CD4-positive, CD25-positive, alpha-beta regulatory T cell (primary cell): ENCODE data around the gene SRPK2. TPM values are rescaled to one million over a fixed set of nuclear protein-coding genes. Genes with fewer than 3 reads are reported as not detected.
"Not testable (repeated sequence)": the region's sequence is repeated elsewhere in the genome, so short reads cannot be mapped to it uniquely, and the experiment has no call there.

ENCODE experiments used
- ATAC-seq, 2 donors: fragments of 150-1000 bp; cut with Tn5 transposase; one replicate each; pipeline ENCODE4 v1.10.0; 2021; ENCODE audit warnings: low read depth in 2 of 2, moderate number of reproducible peaks in 2 of 2, moderate library complexity in 1 of 2
- DNase-seq, 3 donors: peaks; one replicate each; pipeline versions ENCODE4 v3.0.0 to v3.0.0-alpha.2; 2012 to 2022; ENCODE audit warnings: mixed read lengths in 1 of 3
- H3K27ac ChIP-seq: one replicate; pipeline ENCODE4 v1.7.0; 2013; ENCODE audit warnings: mild to moderate bottlenecking, low read length; ENCODE audit not compliant: insufficient read depth, poor library complexity, severe bottlenecking
- H3K27me3 ChIP-seq: one replicate; pipeline ENCODE4 v1.7.0; 2013; ENCODE audit warnings: low read length; ENCODE audit not compliant: control insufficient read depth, insufficient read depth
- H3K36me3 ChIP-seq: one replicate; pipeline ENCODE4 v1.7.0; 2013; ENCODE audit warnings: mild to moderate bottlenecking, low read length, moderate library complexity; ENCODE audit not compliant: control insufficient read depth, insufficient read depth
- H3K4me1 ChIP-seq: 2 replicates; pipeline ENCODE4 v1.7.0; 2013; ENCODE audit warnings: mild to moderate bottlenecking, low read length; ENCODE audit not compliant: insufficient read depth, control insufficient read depth, poor library complexity, severe bottlenecking
- H3K4me3 ChIP-seq: one replicate; pipeline ENCODE4 v1.7.0; 2013; ENCODE audit warnings: low read depth, mild to moderate bottlenecking, low read length, moderate library complexity
- H3K9me3 ChIP-seq, 2 experiments: 1 replicate in 1 of 2; 2 replicates in 1 of 2; pipeline ENCODE4 v1.7.0; 2013; ENCODE audit warnings: low read length in 2 of 2, mild to moderate bottlenecking in 1 of 2, moderate library complexity in 1 of 2; ENCODE audit not compliant: control insufficient read depth in 2 of 2
- H3K27ac Mint-ChIP-seq, 3 donors: one replicate each; pipeline ENCODE4 v1.8.0; 2020 to 2022; ENCODE audit warnings: mild to moderate bottlenecking in 3 of 3, mixed read lengths in 3 of 3, moderate library complexity in 2 of 3
- H3K27me3 Mint-ChIP-seq: one replicate; pipeline ENCODE4 v1.8.0; 2022; ENCODE audit warnings: mild to moderate bottlenecking, mixed read lengths
- H3K36me3 Mint-ChIP-seq: one replicate; pipeline ENCODE4 v1.8.0; 2020; ENCODE audit warnings: mixed read lengths
- H3K4me1 Mint-ChIP-seq, 4 donors: one replicate each; pipeline ENCODE4 v1.8.0; 2020 to 2022; ENCODE audit warnings: mixed read lengths in 4 of 4, mild to moderate bottlenecking in 1 of 4
- H3K4me3 Mint-ChIP-seq, 4 donors: one replicate each; pipeline ENCODE4 v1.8.0; 2020 to 2022; ENCODE audit warnings: mild to moderate bottlenecking in 4 of 4, mixed read lengths in 4 of 4, moderate library complexity in 3 of 4
- H3K9me3 Mint-ChIP-seq, 7 donors: one replicate each; pipeline ENCODE4 v1.8.0; 2020 to 2022; ENCODE audit warnings: mixed read lengths in 7 of 7, mild to moderate bottlenecking in 3 of 7, moderate library complexity in 2 of 7
- polyA plus RNA-seq, 4 donors: library from polyadenylated mRNA; unstranded; fragments of 300-500 nt; fragmentation: Illumina TruSeq; gene quantifications; one replicate each; pipeline ENCODE4 v1.2.3, GENCODE V29; 2021
- total RNA-seq: library from RNA; stranded (reverse); gene quantifications from one replicate; pipeline ENCODE4 v1.2.3, GENCODE V29; 2022

The SRPK2 gene
- total RNA-seq (77.2 TPM), polyA plus RNA-seq (10 to 100 TPM; 50.3 to 72.7 (median 59.8) TPM)

- peaks cover 5% of the 10 kb centered on the region for H3K27me3 Mint-ChIP-seq
- Histone ChIP-seq H3K4me1 (peaks cover 20% of the 10 kb centered on the region), H3K4me3 (peak within 1 kb of the TSS; percentile 87), H3K9me3 (no peaks in the 10 kb centered on the region), H3K36me3 (no peaks in the 10 kb centered on the region), H3K27me3 (no peaks in the 10 kb centered on the region), H3K27ac (peak within 1 kb of the TSS; percentile 50)
- H3K4me1 Mint-ChIP-seq: peaks cover 14 to 52% (median 39%) of the 10 kb centered on the region in 4 donors
- peaks cover 0 to 2% (median 0%) of the 10 kb centered on the region in 7 donors for H3K9me3 Mint-ChIP-seq
- peaks cover 6% of the 10 kb centered on the region for H3K36me3 Mint-ChIP-seq
- ATAC-seq: peak; percentile 72 to 79
- peak within 1 kb of the TSS; percentile 96 to 99 (median 98) for H3K4me3 Mint-ChIP-seq
- H3K27ac Mint-ChIP-seq: peak within 1 kb of the TSS; percentile 87 to 96 (median 95)
- DNase-seq: peak; percentile 71 to 84 (median 73)
Observed at GRCh38 chr7:105388356-105389087, at the start of gene SRPK2. SRPK2 (minus strand) TSS chr7:105388921.

- no peak overlapping the region for H3K4me3 ChIP-seq
- H3K27ac Mint-ChIP-seq: no peak overlapping the region
- H3K9me3 ChIP-seq: no peaks in the 10 kb centered on the region
- peaks cover 4 to 25% (median 6%) of the 10 kb centered on the region in 4 donors for H3K4me1 Mint-ChIP-seq
- peaks cover 0 to 1% (median 0%) of the 10 kb centered on the region in 7 donors for H3K9me3 Mint-ChIP-seq
- peak overlapping the region in 1 of 4 donors; percentile 1 for H3K4me3 Mint-ChIP-seq
- no peak overlapping the region for H3K27ac ChIP-seq
- DNase-seq: no peak
- ATAC-seq: no peak
- H3K36me3 Mint-ChIP-seq: no peaks in the 10 kb centered on the region
- no peaks in the 10 kb centered on the region for H3K4me1 ChIP-seq
- H3K27me3 Mint-ChIP-seq: no peaks in the 10 kb centered on the region
- H3K36me3 ChIP-seq: no peaks in the 10 kb centered on the region
- H3K27me3 ChIP-seq: no peaks in the 10 kb centered on the region
Observed at GRCh38 chr7:105438254-105438653, 49.5 kb upstream of the SRPK2 start.

GRCh38 chr7:105437356-105437755 lies 48.6 kb upstream of the SRPK2 start:
- ATAC-seq: not testable (repeated sequence)
- peak overlapping the region in 1 of 4 donors; percentile 61 for H3K4me3 Mint-ChIP-seq

GRCh38 chr7:105429746-105430612 lies 41.3 kb upstream of the SRPK2 start:
- Mint-ChIP-seq H3K27ac (peak overlapping the region; percentile 43 to 72 (median 55)), H3K4me1 (peaks cover 8 to 27% (median 18%) of the 10 kb centered on the region in 4 donors), H3K9me3 (no peaks in the 10 kb centered on the region), H3K4me3 (no peak overlapping the region), H3K36me3 (no peaks in the 10 kb centered on the region), H3K27me3 (no peaks in the 10 kb centered on the region)
- Histone ChIP-seq H3K4me3 (no peak overlapping the region), H3K4me1 (peaks cover 10% of the 10 kb centered on the region), H3K27ac (no peak overlapping the region), H3K9me3 (no peaks in the 10 kb centered on the region), H3K27me3 (no peaks in the 10 kb centered on the region), H3K36me3 (no peaks in the 10 kb centered on the region)
- DNase-seq (peak; percentile 19 to 82 (median 65)), ATAC-seq (peak; percentile 70 to 79)

More at GRCh38 chr7:105437356-105437755, 48.6 kb upstream of the SRPK2 start:
- not testable (repeated sequence) for H3K36me3 ChIP-seq, H3K27me3 Mint-ChIP-seq, H3K36me3 Mint-ChIP-seq, H3K9me3 Mint-ChIP-seq, DNase-seq, H3K4me1 ChIP-seq, H3K27me3 ChIP-seq, H3K9me3 ChIP-seq, H3K27ac ChIP-seq, H3K4me3 ChIP-seq
- H3K4me1 Mint-ChIP-seq: peaks cover 4 to 25% (median 9%) of the 10 kb centered on the region in 4 donors
- peak overlapping the region in 2 of 3 donors; percentile 39 to 49 for H3K27ac Mint-ChIP-seq

- H3K9me3 ChIP-seq: no peaks in the 10 kb centered on the region
- Mint-ChIP-seq H3K4me3 (no peak overlapping the region), H3K36me3 (no peaks in the 10 kb centered on the region), H3K27me3 (no peaks in the 10 kb centered on the region), H3K9me3 (peaks cover 0 to 1% (median 0%) of the 10 kb centered on the region in 7 donors), H3K27ac (peak overlapping the region in 1 of 3 donors; percentile 3), H3K4me1 (peaks cover 8 to 18% (median 14%) of the 10 kb centered on the region in 4 donors)
- H3K4me3 ChIP-seq: no peak overlapping the region
- H3K36me3 ChIP-seq: no peaks in the 10 kb centered on the region
- peaks cover 10% of the 10 kb centered on the region for H3K4me1 ChIP-seq
- H3K27me3 ChIP-seq: no peaks in the 10 kb centered on the region
- ATAC-seq: no peak
- DNase-seq: no peak
- H3K27ac ChIP-seq: no peak overlapping the region
Observed at GRCh38 chr7:105426606-105427146, 38.0 kb upstream of the SRPK2 start.

- Histone ChIP-seq H3K9me3 (no peaks in the 10 kb centered on the region), H3K4me1 (no peaks in the 10 kb centered on the region), H3K36me3 (no peaks in the 10 kb centered on the region), H3K4me3 (no peak overlapping the region), H3K27ac (no peak overlapping the region), H3K27me3 (no peaks in the 10 kb centered on the region)
- Mint-ChIP-seq H3K27ac (no peak overlapping the region), H3K27me3 (peaks cover 9% of the 10 kb centered on the region), H3K4me3 (no peak overlapping the region), H3K9me3 (peaks cover 0 to 1% (median 0%) of the 10 kb centered on the region in 7 donors), H3K36me3 (no peaks in the 10 kb centered on the region), H3K4me1 (peaks cover 0 to 3% (median 0%) of the 10 kb centered on the region in 4 donors)
- no peak for ATAC-seq
- no peak for DNase-seq
Observed at GRCh38 chr7:105423987-105424386, 35.3 kb upstream of the SRPK2 start.

GRCh38 chr7:105413887-105414437 lies 25.2 kb upstream of the SRPK2 start:
- no peak overlapping the region for H3K27ac ChIP-seq
- no peak for DNase-seq
- no peaks in the 10 kb centered on the region for H3K36me3 ChIP-seq
- H3K4me3 ChIP-seq: no peak overlapping the region
- H3K9me3 ChIP-seq: no peaks in the 10 kb centered on the region
- ATAC-seq: no peak
- H3K27me3 Mint-ChIP-seq: peaks cover 11% of the 10 kb centered on the region
- H3K4me1 ChIP-seq: no peaks in the 10 kb centered on the region
- peaks cover 0 to 2% (median 0%) of the 10 kb centered on the region in 7 donors for H3K9me3 Mint-ChIP-seq
- no peak overlapping the region for H3K27ac Mint-ChIP-seq
- no peaks in the 10 kb centered on the region for H3K27me3 ChIP-seq
- H3K36me3 Mint-ChIP-seq: no peaks in the 10 kb centered on the region
- H3K4me1 Mint-ChIP-seq: peaks cover 0 to 8% (median 3%) of the 10 kb centered on the region in 4 donors
- H3K4me3 Mint-ChIP-seq: no peak overlapping the region
